SK-N-SH treated with all-trans-retinoic acid at 6 μM for 48 hours (cell line): ENCODE measurements around the gene NYAP2.

Experiments used
- ARNTL ChIP-seq: fragments of 450-650 bp; formaldehyde crosslinking; IDR thresholded peaks from 2 replicates; pipeline ENCODE4 v1.5.0; 2020; ENCODE audit warnings: low read depth, mild to moderate bottlenecking, moderate library complexity, borderline replicate concordance
- BACH2 ChIP-seq: fragments of 250-450 bp; sonication (Bioruptor Pico); IDR thresholded peaks from 2 replicates; pipeline ENCODE4 v1.9.0; 2021; ENCODE audit warnings: mild to moderate bottlenecking, borderline replicate concordance
- CREB5 ChIP-seq: fragments of 250-450 bp; sonication (Bioruptor Pico); IDR thresholded peaks from 2 replicates; pipeline ENCODE4 v1.5.1; 2020; ENCODE audit warnings: low read depth, mild to moderate bottlenecking, moderate library complexity
- ESRRG ChIP-seq: fragments of 250-450 bp; sonication (Bioruptor Pico); IDR thresholded peaks from 2 replicates; pipeline ENCODE4 v1.6.1; 2021; ENCODE audit warnings: mild to moderate bottlenecking
- GLIS3 ChIP-seq: fragments of 250-450 bp; sonication (Bioruptor Pico); IDR thresholded peaks from 2 replicates; pipeline ENCODE4 v1.5.0; 2020; ENCODE audit warnings: mild to moderate bottlenecking, moderate library complexity
- ISL1 ChIP-seq: fragments of 250-450 bp; sonication (Bioruptor Pico); IDR thresholded peaks from 2 replicates; pipeline ENCODE4 v2.1.2; 2022; ENCODE audit warnings: mild to moderate bottlenecking, moderate library complexity
- OSR1 ChIP-seq: fragments of 250-450 bp; sonication (Bioruptor Pico); IDR thresholded peaks from 2 replicates; pipeline ENCODE4 v1.8.0; 2022; ENCODE audit warnings: moderate library complexity, mild to moderate bottlenecking, inconsistent platforms
- RARB ChIP-seq: fragments of 250-450 bp; sonication (Bioruptor Pico); IDR thresholded peaks from 2 replicates; pipeline ENCODE4 v1.8.0; 2021; ENCODE audit warnings: mild to moderate bottlenecking, moderate library complexity
- TOX ChIP-seq: fragments of 250-450 bp; sonication (Bioruptor Pico); IDR thresholded peaks from 2 replicates; pipeline ENCODE4 v1.8.0; 2021; ENCODE audit warnings: mild to moderate bottlenecking, moderate library complexity, borderline replicate concordance
- ZC3H10 ChIP-seq: fragments of 250-450 bp; sonication (Bioruptor Pico); IDR thresholded peaks from 2 replicates; pipeline ENCODE4 v1.5.1; 2021; ENCODE audit warnings: mild to moderate bottlenecking, moderate library complexity
- ZFP3 ChIP-seq: fragments of 250-450 bp; sonication (Bioruptor Pico); IDR thresholded peaks from 2 replicates; pipeline ENCODE4 v1.5.0; 2020; ENCODE audit warnings: mild to moderate bottlenecking, moderate library complexity
- ZNF565 ChIP-seq: fragments of 450-650 bp; formaldehyde crosslinking; conservative IDR thresholded peaks from 2 replicates; pipeline ENCODE4 v1.5.0; 2020; ENCODE audit warnings: low read depth, mild to moderate bottlenecking, moderate library complexity
- ZNF8 ChIP-seq: fragments of 450-650 bp; formaldehyde crosslinking; IDR thresholded peaks from 2 replicates; pipeline ENCODE4 v1.5.0; 2020; ENCODE audit warnings: mild to moderate bottlenecking, moderate library complexity
- TF ChIP-seq, protein P1 (sequence below): fragments of 250-450 bp; sonication (Bioruptor Pico); IDR thresholded peaks from 2 replicates; pipeline ENCODE4 v1.8.0; 2020; ENCODE audit warnings: mild to moderate bottlenecking, moderate library complexity, borderline replicate concordance

GRCh38 chr2:225462417-225462816 lies 62.9 kb downstream of the NYAP2 start:
- TF ChIP-seq ISL1 (CRISPR knock-in tag) (no peak), CREB5 (no peak), ESRRG (CRISPR knock-in tag) (no peak), RARB (no peak), OSR1 (CRISPR knock-in tag) (no peak), BACH2 (CRISPR knock-in tag) (no peak), TOX (no peak), ZC3H10 (CRISPR knock-in tag) (no peak), ARNTL (CRISPR knock-in tag) (no peak), ZNF565 (CRISPR knock-in tag) (no peak), ZNF8 (CRISPR knock-in tag) (no peak), ZFP3 (CRISPR knock-in tag) (no peak), GLIS3 (CRISPR knock-in tag) (no peak)
- TF ChIP-seq, protein P1, sequence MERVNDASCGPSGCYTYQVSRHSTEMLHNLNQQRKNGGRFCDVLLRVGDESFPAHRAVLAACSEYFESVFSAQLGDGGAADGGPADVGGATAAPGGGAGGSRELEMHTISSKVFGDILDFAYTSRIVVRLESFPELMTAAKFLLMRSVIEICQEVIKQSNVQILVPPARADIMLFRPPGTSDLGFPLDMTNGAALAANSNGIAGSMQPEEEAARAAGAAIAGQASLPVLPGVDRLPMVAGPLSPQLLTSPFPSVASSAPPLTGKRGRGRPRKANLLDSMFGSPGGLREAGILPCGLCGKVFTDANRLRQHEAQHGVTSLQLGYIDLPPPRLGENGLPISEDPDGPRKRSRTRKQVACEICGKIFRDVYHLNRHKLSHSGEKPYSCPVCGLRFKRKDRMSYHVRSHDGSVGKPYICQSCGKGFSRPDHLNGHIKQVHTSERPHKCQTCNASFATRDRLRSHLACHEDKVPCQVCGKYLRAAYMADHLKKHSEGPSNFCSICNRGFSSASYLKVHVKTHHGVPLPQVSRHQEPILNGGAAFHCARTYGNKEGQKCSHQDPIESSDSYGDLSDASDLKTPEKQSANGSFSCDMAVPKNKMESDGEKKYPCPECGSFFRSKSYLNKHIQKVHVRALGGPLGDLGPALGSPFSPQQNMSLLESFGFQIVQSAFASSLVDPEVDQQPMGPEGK (CRISPR knock-in tag) = no peak
